Cardiac fibroblast (primary cell): ENCODE measurements around the gene PIP4K2A.
"Not testable (repeated sequence)": the region's sequence is repeated elsewhere in the genome, so short reads cannot be mapped to it uniquely, and the experiment has no call there.

Experiments
- DNase-seq, 2 donors: peaks; one replicate each; pipeline versions ENCODE4 v3.0.0 to v3.0.0-alpha.2; 2010; ENCODE audit warnings: low read depth in 2 of 2
- H3K4me3 ChIP-seq, 2 donors: replicated peaks in 1 of 2; 1 replicate in 1 of 2; 2 replicates in 1 of 2; pipeline ENCODE4 v1.5.1; 2011; ENCODE audit warnings: low read depth in 2 of 2, low read length in 2 of 2, mild to moderate bottlenecking in 2 of 2, moderate library complexity in 1 of 2
- TF ChIP-seq, protein P1 (sequence below): IDR thresholded peaks from one replicate; pipeline ENCODE4 v1.5.1; 2011; ENCODE audit warnings: low read depth, mild to moderate bottlenecking, low read length, inconsistent platforms

PIP4K2A gene

DNA sequence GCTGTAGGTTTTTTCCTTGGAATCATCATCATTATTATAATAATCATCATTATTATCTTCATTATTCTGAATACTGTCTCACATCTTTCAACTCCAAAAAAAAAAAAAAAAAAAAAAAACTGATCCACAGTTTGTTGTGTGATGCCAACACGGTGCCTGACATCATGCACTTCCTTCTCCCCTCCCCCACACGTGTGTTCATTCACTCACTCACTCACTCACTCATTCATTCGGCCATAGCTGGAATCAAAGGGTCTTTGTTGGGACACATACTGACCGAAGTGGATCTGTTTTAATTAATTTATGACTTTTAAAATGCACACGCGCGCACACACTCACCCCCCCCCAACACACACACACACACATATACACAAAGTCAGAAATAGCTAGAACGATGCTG is 177.8 kb downstream of the PIP4K2A start:
- no peak overlapping the region for H3K4me3 ChIP-seq
- TF ChIP-seq, protein P1, sequence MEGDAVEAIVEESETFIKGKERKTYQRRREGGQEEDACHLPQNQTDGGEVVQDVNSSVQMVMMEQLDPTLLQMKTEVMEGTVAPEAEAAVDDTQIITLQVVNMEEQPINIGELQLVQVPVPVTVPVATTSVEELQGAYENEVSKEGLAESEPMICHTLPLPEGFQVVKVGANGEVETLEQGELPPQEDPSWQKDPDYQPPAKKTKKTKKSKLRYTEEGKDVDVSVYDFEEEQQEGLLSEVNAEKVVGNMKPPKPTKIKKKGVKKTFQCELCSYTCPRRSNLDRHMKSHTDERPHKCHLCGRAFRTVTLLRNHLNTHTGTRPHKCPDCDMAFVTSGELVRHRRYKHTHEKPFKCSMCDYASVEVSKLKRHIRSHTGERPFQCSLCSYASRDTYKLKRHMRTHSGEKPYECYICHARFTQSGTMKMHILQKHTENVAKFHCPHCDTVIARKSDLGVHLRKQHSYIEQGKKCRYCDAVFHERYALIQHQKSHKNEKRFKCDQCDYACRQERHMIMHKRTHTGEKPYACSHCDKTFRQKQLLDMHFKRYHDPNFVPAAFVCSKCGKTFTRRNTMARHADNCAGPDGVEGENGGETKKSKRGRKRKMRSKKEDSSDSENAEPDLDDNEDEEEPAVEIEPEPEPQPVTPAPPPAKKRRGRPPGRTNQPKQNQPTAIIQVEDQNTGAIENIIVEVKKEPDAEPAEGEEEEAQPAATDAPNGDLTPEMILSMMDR = no peak
- no peak for DNase-seq

DNA sequence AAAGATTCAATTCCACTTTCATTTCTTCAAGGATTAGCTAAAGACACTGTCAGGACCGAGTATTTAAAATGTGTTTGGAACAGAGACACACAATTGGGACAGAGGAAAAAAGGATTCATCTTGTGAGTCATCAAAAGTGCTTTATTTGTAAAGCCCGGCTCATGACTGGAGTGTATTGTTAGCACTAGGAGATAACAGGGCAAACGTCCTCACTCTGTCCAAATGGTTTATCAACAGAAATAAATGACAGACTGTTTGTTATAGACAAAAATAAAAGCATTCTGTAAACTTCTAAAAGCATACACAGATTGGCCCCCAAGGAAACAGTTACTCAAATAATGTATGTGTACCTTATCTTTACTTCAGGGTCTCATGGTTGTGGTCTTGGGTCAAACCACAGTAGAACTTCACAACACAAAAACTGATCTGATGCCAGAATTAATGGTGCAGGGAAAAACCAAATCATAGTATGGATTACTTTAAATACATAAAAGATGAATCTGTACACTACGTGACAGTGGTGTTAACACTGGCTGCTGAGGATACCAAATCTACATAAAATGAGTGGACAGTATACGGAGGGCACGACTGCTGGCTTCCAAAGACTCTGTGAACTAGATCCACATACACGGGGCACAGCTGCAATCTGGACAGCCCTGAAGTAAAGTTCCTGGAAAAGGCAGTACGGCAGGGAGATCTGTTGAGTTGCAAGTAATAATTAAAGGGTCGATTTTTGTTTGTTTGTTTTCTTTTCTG is 179.4 kb downstream of the PIP4K2A start:
- DNase-seq = peak; percentile 46
- no peak overlapping the region for H3K4me3 ChIP-seq
- TF ChIP-seq, protein P1 = no peak

DNA sequence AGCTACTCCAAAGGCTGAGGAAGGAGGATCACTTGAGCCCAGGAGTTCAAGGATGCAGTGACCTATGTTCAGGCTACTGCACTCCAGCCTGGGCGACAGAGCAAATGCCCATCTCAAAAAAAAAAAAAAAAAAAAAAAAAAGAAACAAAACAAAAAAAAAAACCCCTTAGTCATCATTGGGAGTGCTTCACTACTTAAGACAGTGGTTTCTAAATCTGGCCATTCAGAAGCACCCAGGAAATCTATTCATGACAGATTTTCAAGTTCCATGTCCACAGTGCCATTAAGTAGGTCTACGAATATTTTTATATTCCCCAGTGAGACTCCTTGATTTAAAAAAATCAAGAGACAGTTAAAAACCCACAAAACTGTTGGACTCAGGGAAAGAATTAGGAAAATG is 182.9 kb downstream of the PIP4K2A start:
- TF ChIP-seq, protein P1 = no peak
- H3K4me3 ChIP-seq = no peak overlapping the region
- DNase-seq = peak in 1 of 2 donors; percentile 22

DNA sequence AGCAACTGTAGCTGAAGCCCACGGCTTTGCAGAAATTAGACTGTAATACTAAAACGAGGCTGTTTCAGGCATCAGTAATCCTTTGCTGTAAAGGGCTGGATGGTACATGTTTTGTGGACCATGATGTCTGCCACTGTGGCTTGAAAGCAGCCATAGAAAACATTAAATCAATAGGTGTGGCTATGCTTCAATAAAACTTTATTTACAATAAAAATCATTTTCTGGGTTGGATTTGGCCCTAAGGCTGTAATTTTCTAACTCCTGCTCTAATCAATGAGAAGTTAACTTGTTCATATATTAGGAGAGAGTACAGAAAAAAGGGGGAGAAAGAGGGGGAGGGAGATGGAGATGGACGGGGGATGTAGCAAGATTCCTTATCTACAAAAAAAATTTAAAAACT is 183.4 kb downstream of the PIP4K2A start:
- TF ChIP-seq, protein P1 = no peak
- H3K4me3 ChIP-seq = no peak overlapping the region
- DNase-seq = no peak

DNA sequence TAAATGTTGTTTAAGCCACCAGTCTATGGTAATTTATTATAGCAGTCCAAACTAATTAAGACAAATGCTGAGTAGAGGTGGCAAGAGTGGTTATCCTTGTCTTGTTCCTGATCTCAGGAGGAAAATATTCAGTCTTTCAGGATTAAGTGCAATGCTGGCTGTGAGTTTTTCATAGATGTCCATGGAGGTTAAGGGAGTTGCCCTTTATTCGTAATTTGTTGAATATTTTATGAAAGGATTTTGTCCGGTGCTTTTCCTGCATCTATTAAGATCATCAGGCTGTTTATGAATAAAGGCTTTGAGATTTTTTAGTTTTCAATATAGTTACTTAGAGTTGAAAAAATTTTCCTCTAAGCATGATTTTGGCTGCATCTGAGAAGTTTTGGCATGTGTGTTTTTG is 186.9 kb downstream of the PIP4K2A start:
- TF ChIP-seq, protein P1 = no peak
- H3K4me3 ChIP-seq = no peak overlapping the region
- DNase-seq = no peak

DNA sequence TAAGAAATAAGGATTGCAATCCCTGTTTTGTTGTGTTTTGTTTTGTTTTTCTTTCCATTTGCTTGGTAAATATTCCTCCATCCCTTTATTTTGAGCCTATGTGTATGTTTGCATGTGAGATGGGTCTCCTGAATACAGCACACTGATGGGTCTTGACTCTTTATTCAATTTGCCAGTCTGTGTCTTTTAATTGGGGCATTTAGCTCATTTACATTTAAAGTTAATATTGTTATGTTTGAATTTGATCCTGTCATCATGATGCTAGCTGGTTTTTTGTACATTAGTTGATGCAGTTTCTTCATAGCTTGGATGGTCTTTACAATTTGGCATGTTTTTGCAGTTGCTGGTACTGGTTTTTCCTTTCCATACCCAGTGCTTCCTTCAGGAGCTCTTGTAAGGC is 190.0 kb downstream of the PIP4K2A start:
- not testable (repeated sequence) for DNase-seq, H3K4me3 ChIP-seq

DNA sequence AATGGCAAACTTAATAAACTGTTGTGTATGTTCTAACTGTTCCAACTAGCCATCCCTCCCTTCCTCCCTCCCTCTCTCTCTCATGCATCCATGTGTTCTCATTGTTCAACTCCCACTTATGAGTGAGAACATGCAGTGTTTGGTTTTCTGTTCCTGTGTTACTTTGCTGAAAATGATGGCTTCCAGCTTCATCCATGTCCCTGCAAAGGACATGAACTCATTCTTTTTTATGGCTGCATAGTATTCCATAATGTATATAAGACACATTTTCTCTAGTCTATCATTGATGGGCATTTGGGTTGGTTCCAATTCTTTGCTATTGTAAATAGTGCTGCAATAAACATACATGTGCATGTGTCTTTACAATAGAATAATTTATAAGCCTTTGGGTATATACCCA is 193.7 kb downstream of the PIP4K2A start:
- H3K4me3 ChIP-seq, DNase-seq: not testable (repeated sequence)

DNA sequence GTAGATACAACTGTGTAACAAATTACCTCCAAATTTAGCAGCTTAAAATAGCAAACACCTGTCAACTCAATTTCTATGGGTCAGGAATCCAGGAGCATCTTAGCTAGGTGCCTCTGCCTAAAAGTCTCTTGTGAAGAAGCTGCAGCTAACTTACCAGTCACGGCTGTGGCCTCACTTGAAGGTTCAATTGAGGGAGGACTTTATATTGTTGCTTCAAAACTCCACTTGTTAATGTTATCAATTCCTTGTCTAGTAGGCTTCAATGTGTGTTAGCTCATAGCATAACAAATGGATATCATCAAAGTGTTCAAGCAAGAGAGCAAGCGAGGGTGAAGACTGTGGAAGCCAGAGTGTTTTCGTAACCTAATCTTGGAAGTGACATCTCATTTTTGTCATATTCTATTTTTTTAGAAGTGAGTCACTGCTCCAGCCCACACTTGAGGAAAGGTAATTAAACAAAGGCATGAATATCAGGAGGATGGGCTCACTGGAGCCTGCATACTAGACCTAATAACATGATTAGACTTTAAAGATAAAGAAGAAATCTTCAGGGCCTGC is 196.1 kb downstream of the PIP4K2A start:
- TF ChIP-seq, protein P1 = no peak
- no peak for DNase-seq
- no peak overlapping the region for H3K4me3 ChIP-seq
